ENCODE measurements around the gene MZF1.
A peak's percentile ranks its signal among the peaks of the same experiment; 100 is the strongest.

The MZF1 gene

DNA sequence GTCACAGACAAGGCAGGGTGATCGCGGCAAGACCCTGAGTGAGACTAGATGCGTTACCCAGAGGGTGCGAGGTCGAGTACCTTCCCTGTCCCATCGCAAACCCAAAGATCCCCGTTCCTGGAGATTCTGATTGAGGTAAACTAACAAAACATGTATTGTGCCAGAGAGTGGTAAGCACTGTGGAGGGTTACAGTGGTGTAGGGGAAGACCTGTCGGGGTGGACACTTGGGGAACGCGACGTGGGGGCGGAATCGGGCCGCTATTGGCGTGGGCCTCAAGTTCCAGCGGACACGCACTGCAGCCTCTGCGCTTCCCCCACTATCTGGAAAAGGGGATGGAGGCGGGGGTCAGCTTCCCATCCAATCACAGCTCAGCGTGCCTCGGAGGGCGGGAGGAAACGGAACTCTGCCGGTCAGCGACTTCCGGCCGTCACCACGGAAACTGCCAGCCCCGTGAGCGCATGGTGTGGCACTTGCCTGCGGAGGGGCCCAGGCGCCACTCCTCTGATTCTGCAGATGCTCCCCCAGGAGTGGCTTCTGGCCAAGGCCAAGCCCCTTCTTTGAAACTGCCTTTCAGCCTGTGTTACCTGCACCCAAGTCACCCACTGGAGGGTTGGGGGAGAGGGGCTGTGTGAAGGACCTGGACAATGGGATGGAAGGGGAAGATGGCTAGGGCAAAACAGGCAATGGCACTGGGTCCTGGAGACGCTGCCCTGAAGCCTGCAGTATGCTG is 13.7 kb downstream of the MZF1 start:
- Mint-ChIP-seq H3K9me3 (no peaks in the 10 kb centered on the region), H3K27me3 (ENCODE audit: low read depth) (peaks cover 4% of the 10 kb centered on the region), H3K4me3 (peak overlapping the region; percentile 96 to 98 (median 98)), H3K36me3 (ENCODE audit: low read depth) (peaks cover 16% of the 10 kb centered on the region), H3K27ac (peak overlapping the region; percentile 100), H3K4me1 (peaks cover 28% of the 10 kb centered on the region)
- no peak for TF ChIP-seq CTCF (IDR thresholded peaks at IDR 0.05; ENCODE audit: unreplicated experiment in 3 of 3)

GRCh38 chr19:58558623-58559274 is 14.4 kb downstream of the MZF1 start:
- peak overlapping the region; percentile 96 to 98 (median 98) for H3K4me3 Mint-ChIP-seq
- peaks cover 4% of the 10 kb centered on the region for H3K27me3 Mint-ChIP-seq (ENCODE audit: low read depth)
- H3K9me3 Mint-ChIP-seq, result no peaks in the 10 kb centered on the region
- H3K36me3 Mint-ChIP-seq (ENCODE audit: low read depth), result peaks cover 19% of the 10 kb centered on the region
- H3K27ac Mint-ChIP-seq, result peak overlapping the region; percentile 100
- peaks cover 35% of the 10 kb centered on the region for H3K4me1 Mint-ChIP-seq
- no peak for TF ChIP-seq CTCF (IDR thresholded peaks at IDR 0.05; ENCODE audit: unreplicated experiment in 3 of 3)

- Mint-ChIP-seq H3K4me1 (peaks cover 39% of the 10 kb centered on the region), H3K27me3 (ENCODE audit: low read depth) (peaks cover 4% of the 10 kb centered on the region), H3K9me3 (no peaks in the 10 kb centered on the region), H3K27ac (peak within 1 kb of the TSS; percentile 100), H3K4me3 (peak within 1 kb of the TSS; percentile 96 to 98 (median 98)), H3K36me3 (ENCODE audit: low read depth) (peaks cover 22% of the 10 kb centered on the region)
- no peak for TF ChIP-seq CTCF (IDR thresholded peaks at IDR 0.05; ENCODE audit: unreplicated experiment in 3 of 3)
Observed at GRCh38 chr19:58558066-58558622, 15.0 kb downstream of the MZF1 start, which contains the start of gene UBE2M. UBE2M (minus strand) TSS chr19:58558611; CDS start chr19:58558381, 230 bp downstream.

GRCh38 chr19:58557221-58558065 is 15.7 kb downstream of the MZF1 start:
- H3K36me3 Mint-ChIP-seq (ENCODE audit: low read depth), result peaks cover 28% of the 10 kb centered on the region
- peaks cover 4% of the 10 kb centered on the region for H3K27me3 Mint-ChIP-seq (ENCODE audit: low read depth)
- no peaks in the 10 kb centered on the region for H3K9me3 Mint-ChIP-seq
- peaks cover 44% of the 10 kb centered on the region for H3K4me1 Mint-ChIP-seq
- peak overlapping the region; percentile 91 to 98 (median 96) for H3K4me3 Mint-ChIP-seq
- TF ChIP-seq CTCF (IDR thresholded peaks at IDR 0.05; ENCODE audit: unreplicated experiment in 3 of 3), result no peak
- peak overlapping the region; percentile 98 to 100 (median 100) for H3K27ac Mint-ChIP-seq

DNA sequence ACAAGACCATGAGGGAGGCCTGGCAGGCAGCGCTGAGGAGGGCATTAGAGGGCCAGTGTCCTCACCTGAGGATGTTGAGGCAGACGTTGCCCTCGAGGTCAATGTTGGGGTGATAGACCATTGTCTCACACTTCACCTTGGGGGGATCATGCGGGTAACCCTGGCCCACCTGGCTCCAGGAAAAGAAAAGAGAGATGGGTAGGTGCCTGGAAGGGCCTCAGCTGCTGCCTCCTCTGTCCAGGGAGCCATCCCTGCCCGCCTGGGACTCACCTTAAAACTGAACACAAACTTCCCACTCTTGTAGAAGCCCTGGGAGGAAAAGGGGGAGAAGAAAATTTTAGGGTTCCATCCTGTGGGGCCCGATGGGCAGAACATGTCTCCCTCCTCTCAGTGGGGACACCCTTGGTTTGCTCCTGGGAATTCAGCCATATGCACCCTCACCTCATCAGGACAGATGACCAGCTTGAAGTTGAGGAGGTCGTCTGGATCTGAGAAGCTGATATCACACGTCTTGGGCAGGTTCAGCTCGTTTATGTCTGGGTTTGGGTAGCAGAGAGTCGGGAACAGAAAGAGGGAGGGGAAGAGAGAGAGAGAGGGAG is 16.4 kb downstream of the MZF1 start:
- H3K9me3 Mint-ChIP-seq, result no peaks in the 10 kb centered on the region
- TF ChIP-seq CTCF (IDR thresholded peaks at IDR 0.05; ENCODE audit: unreplicated experiment in 3 of 3), result no peak
- H3K36me3 Mint-ChIP-seq (ENCODE audit: low read depth), result peaks cover 34% of the 10 kb centered on the region
- H3K27me3 Mint-ChIP-seq (ENCODE audit: low read depth), result peaks cover 4% of the 10 kb centered on the region
- peak overlapping the region; percentile 91 to 98 (median 96) for H3K4me3 Mint-ChIP-seq
- H3K4me1 Mint-ChIP-seq, result peaks cover 44% of the 10 kb centered on the region
- peak overlapping the region; percentile 98 to 100 (median 100) for H3K27ac Mint-ChIP-seq

Data from nephron (organoid).